ENCODE measurements around the gene LYZL6. TPM values are rescaled to one million over a fixed set of nuclear protein-coding genes. Genes with fewer than 3 reads are reported as not detected.
A peak's percentile ranks its signal among the peaks of the same experiment; 100 is the strongest.

Gene LYZL6
- polyA plus RNA-seq, 3 donors = not detected

DNA sequence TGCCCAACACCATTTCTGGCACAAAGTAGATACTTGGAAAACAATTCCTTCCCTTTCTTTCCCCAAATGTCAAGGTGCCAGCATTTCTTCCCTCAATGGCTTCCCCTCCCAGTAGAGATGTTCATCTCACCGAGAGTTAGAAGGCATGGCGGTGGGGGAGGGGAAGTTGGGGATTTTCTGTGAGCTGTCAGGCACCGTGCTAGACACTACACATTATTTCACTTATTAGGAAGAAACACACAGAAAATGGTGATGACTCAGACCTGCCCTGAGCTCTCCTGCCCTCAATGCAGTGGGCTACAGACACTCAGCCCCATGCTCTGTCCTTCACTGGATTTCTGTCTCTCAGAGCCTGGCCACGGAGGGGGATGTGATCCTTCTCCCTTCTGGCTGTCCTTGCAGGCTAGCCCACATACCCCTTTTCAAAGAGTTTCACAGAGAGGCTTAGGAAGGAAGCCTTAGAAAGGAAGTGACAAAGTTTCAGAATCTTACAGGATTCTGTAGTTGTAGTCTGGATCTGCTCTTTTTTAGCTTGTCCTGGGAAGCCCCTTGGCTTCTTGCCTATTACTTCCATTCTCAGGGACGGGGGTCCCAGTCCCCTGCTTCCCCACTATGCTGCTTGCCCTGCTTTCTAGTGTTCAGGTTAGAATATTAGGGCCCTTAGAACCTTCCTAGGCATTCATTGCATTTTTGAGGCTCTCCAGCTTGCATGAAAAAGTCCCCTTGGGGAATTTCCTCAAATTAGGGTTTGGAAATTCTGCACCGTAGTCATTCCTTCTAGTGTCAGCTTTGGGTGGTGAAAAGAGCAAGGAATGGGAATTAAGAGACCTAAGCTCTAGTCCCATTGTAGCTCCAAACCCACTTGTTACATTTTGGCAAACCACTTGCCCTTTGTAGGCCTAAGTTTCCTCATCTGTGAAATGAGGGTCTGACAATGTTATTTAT lies 51.1 kb downstream of the LYZL6 start:
- no peak for DNase-seq (ENCODE audit: extremely low read depth in 1 of 11, low read depth in 9 of 11, low spot score in 4 of 11)

DNA sequence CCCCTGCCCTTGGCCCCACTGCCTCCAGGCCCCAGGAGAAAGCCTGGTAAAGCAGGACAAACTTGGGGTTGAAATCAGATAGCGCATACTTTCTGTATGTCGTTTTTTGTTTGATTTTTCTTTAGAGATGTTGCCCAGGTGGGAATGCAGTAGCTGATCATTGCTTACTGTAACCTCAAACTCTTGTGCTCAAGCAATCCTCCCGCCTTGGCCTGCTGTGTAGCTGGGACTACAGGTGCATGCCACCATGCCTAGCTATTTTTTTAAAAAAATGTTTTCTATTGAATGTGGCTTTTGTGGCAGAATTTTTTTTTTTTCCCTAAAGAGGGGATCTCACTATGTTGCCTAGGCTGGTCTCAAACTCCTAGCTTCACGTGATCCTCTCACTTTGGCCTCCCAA lies 52.2 kb downstream of the LYZL6 start:
- DNase-seq (ENCODE audit: extremely low read depth in 1 of 11, low read depth in 9 of 11, low spot score in 4 of 11) = no peak

- no peak for DNase-seq (ENCODE audit: extremely low read depth in 1 of 11, low read depth in 9 of 11, low spot score in 4 of 11)
Measured at GRCh38 chr17:35890774-35891155, 52.7 kb downstream of the LYZL6 start.

DNA sequence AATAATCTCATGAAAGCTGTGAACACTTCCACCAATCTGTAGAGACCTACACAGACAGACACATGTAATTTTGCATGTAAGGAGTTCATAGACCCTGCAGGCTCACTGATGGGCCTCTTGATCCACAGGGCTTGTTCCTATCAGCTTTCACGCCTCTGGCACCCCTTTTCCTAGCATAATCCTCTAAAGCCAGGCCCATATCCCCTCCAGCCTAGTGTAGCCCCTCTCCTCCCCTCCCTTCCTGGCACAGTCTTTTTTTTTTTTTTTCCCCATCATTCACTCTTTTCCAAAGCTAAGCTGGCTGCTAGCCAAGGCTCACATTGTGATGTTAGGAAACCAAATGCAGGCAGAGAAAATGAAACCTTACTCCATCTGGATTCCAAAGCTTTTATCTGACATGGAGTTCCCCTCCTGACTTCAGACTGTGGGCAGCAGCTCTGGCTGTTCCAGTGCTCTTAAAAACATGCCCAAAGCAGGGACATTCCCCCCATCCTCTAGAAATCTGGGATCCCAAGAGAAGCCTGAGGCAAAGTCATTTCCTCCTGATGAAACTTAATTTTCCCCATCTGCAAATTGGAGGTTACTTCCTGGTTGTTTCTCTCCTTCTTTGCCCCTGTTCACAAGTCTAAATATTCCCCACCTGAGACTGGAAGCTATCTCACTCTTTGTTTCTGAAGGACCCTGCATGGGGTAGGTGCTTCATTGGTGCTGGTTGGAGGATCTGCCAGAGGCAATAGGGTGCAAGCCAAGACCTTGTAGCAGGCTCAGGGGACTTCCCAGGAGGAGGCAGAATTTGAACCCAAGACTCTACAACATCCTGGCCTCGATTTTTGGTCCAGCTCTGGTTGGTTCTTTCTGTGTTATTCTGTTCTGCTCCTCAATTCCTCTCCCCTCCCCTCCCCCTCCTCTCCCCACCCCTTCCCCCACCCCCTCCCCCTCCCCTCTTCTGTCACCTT lies 53.4 kb downstream of the LYZL6 start:
- peak in 9 of 11 donors; percentile 36 to 73 (median 58) for DNase-seq (ENCODE audit: extremely low read depth in 1 of 11, low read depth in 9 of 11, low spot score in 4 of 11)

DNA sequence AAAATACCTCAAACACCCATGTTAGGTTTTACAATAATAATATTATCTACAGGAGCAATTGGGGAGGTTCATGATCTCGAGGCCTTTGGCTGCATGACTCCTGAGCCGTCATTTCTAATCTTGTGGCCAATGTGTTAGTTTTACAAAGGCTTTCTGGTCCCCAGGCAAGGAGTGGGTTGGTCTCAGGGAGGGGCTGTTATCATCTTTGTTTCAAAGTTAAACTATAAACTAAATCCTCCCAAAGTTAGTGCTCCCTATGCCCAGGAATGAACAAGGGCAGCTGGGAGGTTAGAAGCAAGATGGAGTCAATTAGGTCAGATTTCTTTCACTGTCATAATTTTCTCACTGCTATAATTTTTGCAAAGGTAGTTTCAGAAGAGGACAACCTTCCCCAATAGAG lies 54.3 kb downstream of the LYZL6 start:
- DNase-seq (ENCODE audit: extremely low read depth in 1 of 11, low read depth in 9 of 11, low spot score in 4 of 11) = no peak

Other genes starting within 250 kb of the LYZL6 start
- 10 to 100 TPM; 11.0 to 18.4 (median 11.7) TPM for gene RASL10B, start 212.1 kb downstream of the LYZL6 start, polyA plus RNA-seq (ENCODE audit: insufficient read length in 3 of 3)
- under 1 TPM; 0.06 to 0.08 (median 0.08) TPM for gene GAS2L2, start 190.5 kb downstream of the LYZL6 start, polyA plus RNA-seq (ENCODE audit: insufficient read length in 3 of 3)
- under 1 TPM in 2 of 3 donors, not detected in 1; 0.25 to 0.26 TPM for gene C17orf50, start 182.8 kb downstream of the LYZL6 start, polyA plus RNA-seq (ENCODE audit: insufficient read length in 3 of 3)
- gene MMP28, start 148.1 kb downstream of the LYZL6 start, polyA plus RNA-seq (ENCODE audit: insufficient read length in 3 of 3) = 1 to 10 TPM; 1.3 to 2.4 (median 2.1) TPM
- gene TAF15, start 134.2 kb downstream of the LYZL6 start, polyA plus RNA-seq (ENCODE audit: insufficient read length in 3 of 3) = 100 to 1,000 TPM; 232 to 250 (median 245) TPM
- gene HEATR9, start 74.8 kb downstream of the LYZL6 start, polyA plus RNA-seq (ENCODE audit: insufficient read length in 3 of 3) = under 1 TPM in 1 of 3 donors, not detected in 2; 0.09 TPM
- gene CCL5, start 63.4 kb downstream of the LYZL6 start, polyA plus RNA-seq (ENCODE audit: insufficient read length in 3 of 3) = 1 to 10 TPM; 1.9 to 2.1 (median 2.0) TPM
- 1 to 10 TPM; 2.3 to 3.6 (median 3.4) TPM for gene RDM1, start 12.9 kb downstream of the LYZL6 start, polyA plus RNA-seq (ENCODE audit: insufficient read length in 3 of 3)
- gene CCL16, start 37.8 kb upstream of the LYZL6 start, polyA plus RNA-seq (ENCODE audit: insufficient read length in 3 of 3) = under 1 TPM; 0.14 to 0.36 (median 0.20) TPM
- gene CCL14, start 43.0 kb upstream of the LYZL6 start, polyA plus RNA-seq (ENCODE audit: insufficient read length in 3 of 3) = 10 to 100 TPM; 12.9 to 23.9 (median 14.8) TPM
- 1 to 10 TPM; 6.4 to 7.7 (median 6.9) TPM for gene CCL15, start 57.8 kb upstream of the LYZL6 start, polyA plus RNA-seq (ENCODE audit: insufficient read length in 3 of 3)
- gene CCL23, start 74.3 kb upstream of the LYZL6 start, polyA plus RNA-seq (ENCODE audit: insufficient read length in 3 of 3) = under 1 TPM in 1 of 3 donors, not detected in 2; 0.98 TPM
- not detected for gene CCL18, start 120.6 kb upstream of the LYZL6 start, polyA plus RNA-seq (ENCODE audit: insufficient read length in 3 of 3)
- 1 to 10 TPM in 2 of 3 donors, under 1 TPM in 1; 0.35 to 5.1 (median 2.9) TPM for gene CCL3, start 146.4 kb upstream of the LYZL6 start, polyA plus RNA-seq (ENCODE audit: insufficient read length in 3 of 3)
- 1 to 10 TPM in 2 of 3 donors, under 1 TPM in 1; 0.76 to 3.9 (median 1.1) TPM for gene CCL4, start 160.1 kb upstream of the LYZL6 start, polyA plus RNA-seq (ENCODE audit: insufficient read length in 3 of 3)
- gene TBC1D3B, start 232.9 kb upstream of the LYZL6 start, polyA plus RNA-seq (ENCODE audit: insufficient read length in 3 of 3) = 10 to 100 TPM in 1 of 3 donors, 1 to 10 TPM in 2; 6.9 to 18.7 (median 8.6) TPM

Data from renal cortex interstitium (tissue), 11 donors.